Measurements from ENCODE around the gene WARS2.

WARS2 gene

GRCh38 chr1:119102051-119102450 is 38.4 kb downstream of the WARS2 start:
- DNase-seq (ENCODE audit: low read depth): no peak
- H3K4me3 ChIP-seq (ENCODE audit: low read length): no peak overlapping the region
- TF ChIP-seq, protein P1, sequence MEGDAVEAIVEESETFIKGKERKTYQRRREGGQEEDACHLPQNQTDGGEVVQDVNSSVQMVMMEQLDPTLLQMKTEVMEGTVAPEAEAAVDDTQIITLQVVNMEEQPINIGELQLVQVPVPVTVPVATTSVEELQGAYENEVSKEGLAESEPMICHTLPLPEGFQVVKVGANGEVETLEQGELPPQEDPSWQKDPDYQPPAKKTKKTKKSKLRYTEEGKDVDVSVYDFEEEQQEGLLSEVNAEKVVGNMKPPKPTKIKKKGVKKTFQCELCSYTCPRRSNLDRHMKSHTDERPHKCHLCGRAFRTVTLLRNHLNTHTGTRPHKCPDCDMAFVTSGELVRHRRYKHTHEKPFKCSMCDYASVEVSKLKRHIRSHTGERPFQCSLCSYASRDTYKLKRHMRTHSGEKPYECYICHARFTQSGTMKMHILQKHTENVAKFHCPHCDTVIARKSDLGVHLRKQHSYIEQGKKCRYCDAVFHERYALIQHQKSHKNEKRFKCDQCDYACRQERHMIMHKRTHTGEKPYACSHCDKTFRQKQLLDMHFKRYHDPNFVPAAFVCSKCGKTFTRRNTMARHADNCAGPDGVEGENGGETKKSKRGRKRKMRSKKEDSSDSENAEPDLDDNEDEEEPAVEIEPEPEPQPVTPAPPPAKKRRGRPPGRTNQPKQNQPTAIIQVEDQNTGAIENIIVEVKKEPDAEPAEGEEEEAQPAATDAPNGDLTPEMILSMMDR (conservative IDR thresholded peaks at IDR 0.05; ENCODE audit: low read length): no peak

- TF ChIP-seq, protein P1 (conservative IDR thresholded peaks at IDR 0.05; ENCODE audit: low read length): no peak
- peak; percentile 89 for DNase-seq (ENCODE audit: low read depth)
- no peak overlapping the region for H3K4me3 ChIP-seq (ENCODE audit: low read length)
Measured at GRCh38 chr1:119101563-119101962, 38.9 kb downstream of the WARS2 start.

GRCh38 chr1:119099775-119100174 is 40.7 kb downstream of the WARS2 start:
- TF ChIP-seq, protein P1 (conservative IDR thresholded peaks at IDR 0.05; ENCODE audit: low read length): no peak
- no peak overlapping the region for H3K4me3 ChIP-seq (ENCODE audit: low read length)
- DNase-seq (ENCODE audit: low read depth): no peak

GRCh38 chr1:119097380-119097779 is 43.1 kb downstream of the WARS2 start:
- peak; percentile 60 for DNase-seq (ENCODE audit: low read depth)
- H3K4me3 ChIP-seq (ENCODE audit: low read length): no peak overlapping the region
- TF ChIP-seq, protein P1 (conservative IDR thresholded peaks at IDR 0.05; ENCODE audit: low read length): no peak

DNA sequence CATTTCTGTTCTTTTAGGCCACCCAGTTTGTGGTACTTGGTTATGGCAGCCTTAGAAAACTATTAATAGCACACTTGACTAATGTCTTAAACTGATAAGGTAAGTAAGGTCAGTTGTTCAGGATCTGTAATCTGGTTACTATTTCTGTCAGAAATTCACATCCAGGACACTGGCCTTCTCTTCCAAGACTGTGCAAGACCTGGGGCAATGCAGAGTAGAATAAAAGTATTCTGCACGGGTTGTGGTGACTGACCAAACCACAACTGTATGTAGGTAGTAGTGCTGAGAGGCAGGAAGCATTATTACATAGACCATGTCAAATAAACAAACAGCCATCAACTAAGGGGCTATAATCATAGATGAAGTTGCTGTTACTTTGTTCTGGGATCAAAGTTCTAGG is 46.7 kb downstream of the WARS2 start:
- DNase-seq (ENCODE audit: low read depth): no peak
- TF ChIP-seq, protein P1 (conservative IDR thresholded peaks at IDR 0.05; ENCODE audit: low read length): no peak
- H3K4me3 ChIP-seq (ENCODE audit: low read length): no peak overlapping the region

DNA sequence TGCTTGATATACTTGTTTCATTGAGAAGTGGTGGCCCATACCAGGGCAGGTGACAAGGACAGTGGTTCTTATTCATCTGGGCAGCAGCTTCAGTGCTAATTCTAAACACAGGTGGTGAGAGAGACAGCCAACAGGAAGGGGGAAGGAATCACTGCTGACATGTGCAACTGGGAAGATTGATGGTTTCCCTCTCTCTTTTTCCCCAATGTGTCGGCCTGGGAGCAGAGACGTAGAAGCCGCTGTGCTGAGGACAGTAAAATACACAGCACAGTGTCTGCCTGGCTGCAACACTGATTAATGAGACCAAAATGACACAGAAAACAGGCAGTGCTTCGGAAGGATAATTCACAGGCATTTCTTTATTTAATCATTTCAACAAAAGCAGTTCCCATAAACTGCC is 48.8 kb downstream of the WARS2 start:
- TF ChIP-seq, protein P1 (conservative IDR thresholded peaks at IDR 0.05; ENCODE audit: low read length): no peak
- DNase-seq (ENCODE audit: low read depth): no peak

GRCh38 chr1:119090250-119090649 is 50.2 kb downstream of the WARS2 start:
- TF ChIP-seq, protein P1 (conservative IDR thresholded peaks at IDR 0.05; ENCODE audit: low read length): no peak
- no peak for DNase-seq (ENCODE audit: low read depth)
- H3K4me3 ChIP-seq (ENCODE audit: low read length): no peak overlapping the region

More for the DNA sequence above, 48.8 kb downstream of the WARS2 start:
- H3K4me3 ChIP-seq (ENCODE audit: low read length): no peak overlapping the region

Data from AG10803 (cell line).